GM19193 (cell line): ENCODE results near the gene NRDC.

Source experiments
- POLR2A ChIP-seq: IDR thresholded peaks from 4 replicates; pipeline ENCODE4 v1.6.1; 2011; ENCODE audit not compliant: insufficient read depth, insufficient read length; ENCODE audit errors: extremely low read depth

Gene NRDC

DNA sequence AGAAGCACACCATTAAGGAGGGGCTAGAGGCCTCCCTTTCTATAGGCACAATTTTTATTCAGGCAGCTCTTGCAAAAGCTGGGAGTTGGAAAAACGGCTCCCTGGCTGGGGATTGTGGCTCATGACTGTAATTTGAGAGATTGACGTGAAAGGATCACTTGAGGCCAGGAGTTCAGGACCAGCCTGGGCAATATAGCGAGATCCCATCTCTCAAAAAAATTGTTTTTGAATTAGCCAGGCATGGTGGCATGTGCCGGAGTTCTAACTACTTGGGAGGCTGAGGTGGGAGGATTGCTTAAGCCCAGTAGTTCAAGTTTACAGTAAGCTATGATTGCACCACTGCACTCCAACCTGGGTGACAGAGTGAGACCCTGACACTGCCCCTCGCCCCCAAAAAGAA is 23.9 kb upstream of the NRDC start:
- TF ChIP-seq POLR2A, result no peak

DNA sequence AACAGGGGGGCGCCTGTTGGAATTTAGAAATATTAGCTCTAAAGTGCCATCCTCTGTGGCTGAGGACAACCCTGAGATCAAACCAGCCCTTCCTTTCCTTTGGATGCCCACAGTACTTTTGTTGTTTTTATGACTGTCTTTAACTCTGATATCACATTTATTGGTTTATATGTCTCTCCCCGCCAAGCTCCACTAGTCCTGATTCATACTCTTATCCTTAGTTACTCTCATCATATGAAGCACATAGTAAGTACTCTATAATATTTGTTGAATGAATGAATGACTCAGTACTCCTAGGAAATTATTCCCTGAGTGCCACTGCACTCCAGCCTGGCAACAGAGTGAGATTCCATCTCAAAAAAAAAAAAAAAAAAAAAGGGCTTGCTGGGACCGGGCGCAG is 22.6 kb upstream of the NRDC start:
- no peak for TF ChIP-seq POLR2A

DNA sequence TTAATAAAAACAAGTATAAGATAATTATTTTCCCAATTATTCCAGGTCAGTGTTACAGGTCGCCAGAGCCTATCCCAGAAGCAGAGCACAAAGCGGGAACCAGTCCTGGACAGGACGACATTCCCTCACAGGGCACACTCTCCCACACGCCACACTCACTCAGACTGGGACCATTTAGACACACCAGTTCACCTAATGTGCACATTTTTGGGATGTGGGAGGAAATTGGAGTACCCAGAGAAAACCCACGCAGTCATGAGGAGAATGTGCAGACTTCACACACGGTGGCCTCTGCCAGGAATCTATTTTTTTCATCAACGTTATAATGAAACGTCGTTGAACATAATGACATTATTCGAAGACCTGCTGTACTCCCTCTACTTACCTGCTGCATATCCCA is 20.5 kb upstream of the NRDC start:
- no peak for TF ChIP-seq POLR2A

DNA sequence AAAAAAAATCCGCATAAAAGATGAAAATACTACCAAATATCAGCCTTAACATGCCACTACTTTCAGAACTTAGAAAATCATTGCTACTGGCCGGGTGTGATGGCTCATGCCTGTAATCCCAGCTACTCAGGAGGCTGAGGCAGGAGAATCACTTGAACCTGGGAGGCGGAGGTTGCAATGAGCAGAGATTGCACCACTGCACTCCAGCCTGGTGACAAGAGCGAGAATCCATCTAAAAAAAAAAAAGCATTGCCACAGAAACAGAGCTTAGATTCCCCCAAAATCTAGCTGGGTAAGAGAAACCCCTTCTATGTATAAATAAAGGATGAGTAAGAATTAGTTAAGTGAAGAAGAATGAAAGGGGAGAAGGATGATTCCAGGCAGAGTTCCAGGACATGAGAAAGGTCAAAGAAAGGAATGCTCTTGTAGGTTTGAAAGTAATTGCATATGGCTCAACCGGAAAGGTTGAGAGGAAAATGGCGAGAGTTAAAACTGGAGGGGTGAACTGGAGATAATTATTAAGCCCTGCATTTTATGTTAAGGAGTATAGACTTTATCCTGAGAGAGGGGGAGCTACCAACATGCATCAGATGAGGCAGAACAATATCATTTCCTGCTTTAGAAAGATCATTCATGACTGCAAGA is 19.7 kb upstream of the NRDC start:
- TF ChIP-seq POLR2A, result no peak

DNA sequence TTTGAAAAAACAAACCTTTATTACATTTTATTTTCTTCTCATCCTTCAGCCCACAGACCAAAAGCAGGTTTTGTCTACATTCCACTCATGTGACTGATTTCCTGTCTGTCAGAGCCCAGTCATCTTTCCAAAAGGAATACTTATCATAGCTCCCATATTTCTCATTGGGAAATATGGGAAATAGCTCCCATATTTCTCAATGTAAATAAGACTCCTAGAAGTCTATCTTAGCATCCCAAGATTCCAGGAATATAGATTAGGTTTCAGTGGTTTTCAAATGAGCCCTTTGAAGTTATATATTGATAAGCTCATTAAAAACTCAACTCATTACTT is 19.1 kb upstream of the NRDC start:
- no peak for TF ChIP-seq POLR2A

DNA sequence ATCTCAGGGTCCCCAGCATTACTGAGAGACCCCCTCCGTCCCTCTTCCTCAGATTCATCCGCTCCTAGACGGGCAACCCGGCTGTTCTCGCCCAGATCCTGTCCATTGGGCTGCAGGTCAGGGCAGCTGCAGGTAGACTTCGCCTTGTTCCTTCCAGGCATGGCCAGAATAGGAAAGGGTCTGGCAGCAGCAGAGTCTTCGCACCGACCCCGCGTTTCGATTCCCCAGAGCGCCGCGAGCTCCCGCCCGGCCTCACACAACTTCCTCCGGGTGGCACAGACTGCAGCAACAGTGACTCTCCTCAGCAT is 265 bp downstream of the NRDC start:
- no peak for TF ChIP-seq POLR2A

DNA sequence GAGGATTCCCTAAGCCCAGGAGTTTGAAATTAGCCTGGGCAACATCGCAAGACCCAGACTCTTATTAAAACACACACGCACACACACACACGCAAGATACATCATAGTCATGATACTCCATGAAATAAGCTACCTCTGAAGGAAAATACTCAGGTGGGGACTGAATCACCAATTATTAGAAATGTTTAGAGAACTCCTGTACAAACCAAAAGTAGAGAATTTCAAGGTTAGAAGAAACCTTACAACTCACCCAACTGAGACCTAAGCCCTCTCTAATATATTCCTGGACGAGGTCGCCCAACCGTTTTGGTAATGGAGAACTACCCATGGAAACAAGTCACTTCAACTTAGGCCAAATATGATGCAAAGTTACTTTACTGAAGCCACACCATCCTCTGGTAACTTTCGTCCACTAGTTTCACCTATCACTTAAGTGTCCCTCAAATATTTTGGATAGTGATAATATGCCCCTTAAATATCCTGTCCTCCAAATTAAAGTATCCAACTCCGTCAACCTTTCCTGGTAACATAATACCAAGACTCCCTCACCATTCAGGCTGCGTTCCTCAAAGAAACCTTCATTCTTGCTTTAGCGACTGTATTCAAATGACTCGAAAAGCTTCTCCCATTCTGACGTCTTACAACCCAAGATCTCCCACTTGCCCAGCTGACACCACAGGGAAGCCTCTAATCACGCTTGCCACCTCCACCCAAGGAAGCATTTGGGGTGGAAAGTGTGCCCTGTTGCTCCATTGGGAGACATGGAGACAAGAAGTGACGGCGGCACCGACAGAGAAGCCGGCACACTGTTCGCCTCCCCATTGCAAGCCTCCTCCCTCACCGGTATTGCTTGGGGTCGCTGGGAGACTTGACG is 856 bp downstream of the NRDC start:
- TF ChIP-seq POLR2A, result no peak

DNA sequence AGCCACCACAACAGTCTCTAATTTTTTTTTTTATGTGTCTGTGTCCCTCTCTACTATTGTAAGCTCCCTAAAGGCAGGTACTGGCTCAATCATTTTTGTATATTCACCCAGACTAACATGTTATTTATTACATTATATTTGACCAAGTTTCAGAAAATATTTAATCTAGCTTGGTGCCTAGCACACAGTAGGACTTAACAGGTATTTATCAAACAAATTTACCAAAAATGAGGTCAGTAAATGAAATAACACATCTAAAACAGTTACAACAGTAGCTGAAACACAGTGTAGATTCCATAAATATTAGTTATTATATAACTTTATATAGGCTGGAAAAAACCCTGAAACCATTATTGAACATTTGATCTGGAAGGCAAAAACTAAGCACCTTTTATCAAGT is 2.7 kb downstream of the NRDC start:
- no peak for TF ChIP-seq POLR2A

DNA sequence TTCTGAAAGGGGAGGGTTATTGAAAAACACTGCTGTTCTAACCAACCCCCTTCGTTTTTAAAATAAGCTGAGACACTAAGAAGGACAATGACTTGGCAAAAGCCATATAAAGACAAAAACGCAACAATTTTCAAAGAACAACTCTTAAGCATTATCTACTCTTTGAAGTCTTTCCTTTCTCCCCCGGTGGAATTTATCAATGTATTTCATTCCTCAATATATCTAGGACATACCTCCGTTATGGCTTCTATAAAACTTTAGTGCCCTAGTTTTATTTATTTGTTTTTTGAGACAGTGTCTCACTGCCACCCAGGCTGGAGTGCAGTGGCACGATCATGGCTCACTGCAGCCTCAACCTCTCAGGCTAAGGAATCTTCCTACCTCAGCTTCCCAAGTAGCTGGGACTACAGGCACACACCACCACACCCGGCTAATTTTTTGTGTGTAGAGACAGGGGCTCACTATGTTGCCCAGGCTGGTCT is 3.2 kb downstream of the NRDC start:
- TF ChIP-seq POLR2A, result no peak

DNA sequence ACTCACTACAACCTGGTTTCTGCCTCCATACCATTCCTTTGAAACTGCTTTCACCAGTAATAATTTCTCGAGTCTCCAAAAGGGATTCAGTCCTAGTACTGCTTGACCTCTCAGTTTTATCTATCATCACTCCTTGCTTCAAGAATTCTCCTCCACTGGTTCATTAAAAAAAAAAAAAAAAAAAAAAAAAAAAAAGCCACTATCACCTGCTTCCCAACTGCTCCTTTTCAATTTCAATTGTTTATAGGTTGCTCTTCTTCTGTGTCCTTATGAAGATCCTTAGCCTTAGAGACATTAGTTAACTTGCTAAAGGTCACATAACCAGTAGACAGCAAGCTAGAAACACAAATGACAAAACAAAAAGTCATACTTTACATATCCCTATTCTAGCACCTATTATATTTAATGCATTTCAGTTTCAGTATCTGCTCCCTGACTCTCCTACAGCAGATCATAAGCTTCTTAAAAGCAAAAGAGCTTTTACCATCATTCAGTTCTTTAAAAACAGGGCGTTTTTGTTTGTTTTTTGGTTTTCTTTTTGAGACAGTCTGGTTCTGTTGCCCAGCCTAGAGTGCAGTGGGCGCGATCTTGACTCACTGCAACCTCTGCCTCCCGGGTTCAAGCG is 7.1 kb downstream of the NRDC start:
- no peak for TF ChIP-seq POLR2A

DNA sequence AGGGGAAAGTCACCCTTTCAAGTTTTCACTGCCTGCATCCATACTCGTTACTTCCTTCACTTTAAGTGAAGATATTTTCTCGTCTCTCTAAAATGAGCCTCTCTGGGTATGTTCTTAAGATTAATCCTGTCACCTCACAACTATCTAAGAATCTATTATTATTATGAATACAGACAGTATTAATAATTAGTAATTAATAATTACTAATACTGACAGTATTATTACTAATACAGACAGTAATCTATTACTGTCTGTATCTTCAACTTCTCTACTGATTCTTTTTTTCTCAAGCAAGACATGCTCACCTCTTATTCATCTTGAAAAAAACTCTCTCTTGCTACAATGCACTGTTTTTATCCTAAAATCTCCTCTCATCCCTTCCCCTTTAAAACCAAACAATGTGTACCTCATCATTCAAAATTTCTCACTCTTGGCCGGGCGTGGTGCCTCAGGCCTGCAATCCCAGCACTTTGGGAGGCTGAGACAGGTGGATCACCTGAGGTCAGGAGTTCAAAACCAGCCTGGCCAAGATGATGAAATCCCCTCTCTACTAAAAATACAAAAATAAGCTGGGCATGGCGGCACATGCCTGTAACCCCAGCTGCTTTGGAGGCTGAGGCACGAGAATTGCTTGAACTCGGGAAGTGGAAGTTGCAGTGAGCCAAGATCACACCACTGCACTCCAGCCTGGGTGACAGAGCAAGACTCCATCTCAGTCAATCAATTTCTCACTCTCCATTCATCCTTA is 7.8 kb downstream of the NRDC start:
- no peak for TF ChIP-seq POLR2A

DNA sequence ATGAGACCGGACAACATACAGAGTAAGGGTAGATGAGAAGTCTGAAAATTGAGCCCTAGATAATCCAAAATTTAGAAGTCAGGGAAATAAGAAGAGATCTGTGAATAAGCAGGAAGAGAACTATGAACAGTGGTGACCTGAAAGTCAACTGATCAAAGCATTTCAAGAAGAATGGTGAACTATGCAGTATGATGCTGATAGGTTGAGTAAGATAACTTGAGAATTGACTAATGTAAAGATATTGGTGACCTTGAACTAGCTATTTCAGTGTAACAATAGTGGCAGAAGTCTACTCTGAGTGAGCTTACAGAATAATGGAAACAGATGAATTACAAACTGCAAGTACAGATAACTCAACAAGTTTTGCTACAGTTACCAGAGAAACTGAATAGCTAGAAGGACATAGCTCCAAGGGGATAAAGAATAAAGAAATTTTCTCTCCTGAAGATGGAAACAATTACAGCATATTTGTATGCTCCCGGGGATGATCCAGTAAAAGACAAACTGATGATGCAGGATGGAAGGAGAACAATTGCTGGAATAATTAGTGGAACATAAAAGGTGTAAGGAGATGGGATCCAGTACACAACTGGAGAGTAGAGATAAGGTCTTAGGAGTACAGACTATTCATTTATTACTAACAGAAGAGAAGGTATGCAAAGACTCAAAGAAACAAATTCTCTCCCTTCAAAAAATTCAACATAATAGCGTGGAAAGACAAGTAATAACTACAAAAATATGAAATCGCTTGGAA is 10.9 kb downstream of the NRDC start:
- no peak for TF ChIP-seq POLR2A

DNA sequence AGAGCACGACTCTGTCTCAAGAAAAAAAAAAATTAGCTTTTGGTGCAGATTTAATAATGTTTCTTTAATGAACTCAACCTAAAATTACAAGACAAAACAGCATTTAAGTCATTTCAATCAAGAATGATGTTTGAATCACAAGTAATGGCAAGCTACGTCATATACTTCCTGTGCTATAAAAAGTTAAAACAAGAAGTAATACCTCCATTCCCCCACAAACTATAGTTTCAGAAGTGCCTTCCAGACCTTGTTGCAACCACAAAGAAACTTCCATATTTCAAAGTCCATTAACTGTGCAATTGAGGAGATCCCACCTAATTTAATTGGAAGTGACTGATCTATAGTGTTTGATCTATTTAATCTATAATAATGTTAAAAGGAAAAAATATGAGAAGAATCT is 15.1 kb downstream of the NRDC start:
- no peak for TF ChIP-seq POLR2A

DNA sequence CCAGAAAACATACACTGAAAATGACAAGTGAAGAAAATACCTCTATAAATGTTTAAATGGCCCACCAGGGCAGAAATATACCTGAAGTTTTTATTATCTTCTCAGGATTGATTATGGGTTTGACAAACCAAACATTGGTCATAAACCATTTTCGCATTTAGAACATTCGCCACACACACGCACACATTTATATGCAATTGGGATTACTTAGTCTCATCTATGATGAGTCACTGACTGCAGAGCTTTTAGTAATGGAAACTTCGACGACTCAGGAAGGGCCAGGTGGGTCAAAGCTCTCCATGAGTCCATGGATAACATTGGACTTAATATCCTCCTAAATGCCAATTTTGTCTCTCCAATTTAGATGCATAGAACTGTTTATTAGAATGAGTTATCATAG is 16.9 kb downstream of the NRDC start:
- no peak for TF ChIP-seq POLR2A

DNA sequence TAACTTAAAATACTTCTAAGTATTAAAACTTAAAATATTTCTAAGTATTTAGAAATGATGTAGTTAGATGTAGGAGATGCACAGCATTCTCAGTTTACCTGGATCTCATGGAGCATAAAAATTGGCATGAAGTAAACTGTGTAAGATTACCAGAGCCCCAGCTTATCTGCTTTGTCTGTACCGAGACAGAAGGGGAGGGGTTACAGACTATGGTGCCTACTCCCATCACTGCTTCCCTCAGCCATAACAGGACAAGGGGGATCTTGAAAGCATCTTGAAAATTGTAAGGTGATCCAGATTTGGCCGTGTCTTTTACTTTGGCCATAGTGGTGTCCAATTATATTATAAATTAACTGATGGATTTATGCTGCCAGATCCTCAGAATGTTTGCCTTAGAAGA is 18.8 kb downstream of the NRDC start:
- no peak for TF ChIP-seq POLR2A
